GM21576 (cell line): Measurements from ENCODE around the gene CNTN4.

Experiments
- ATAC-seq: cut with Tn5 transposase; IDR thresholded peaks from one replicate; pipeline ENCODE4 v1.9.1; 2021; ENCODE audit warnings: mild to moderate bottlenecking, moderate library complexity; ENCODE audit not compliant: unreplicated experiment

The CNTN4 gene

GRCh38 chr3:2148561-2149340, 50.1 kb downstream of the CNTN4 start:
- ATAC-seq = no peak

- no peak for ATAC-seq
Measured at GRCh38 chr3:2153053-2153452, 54.4 kb downstream of the CNTN4 start.

- ATAC-seq = no peak
Measured at GRCh38 chr3:2153547-2153946, 54.9 kb downstream of the CNTN4 start.

- no peak for ATAC-seq
Measured at GRCh38 chr3:2154621-2155020, 56.0 kb downstream of the CNTN4 start.

- no peak for ATAC-seq
Measured at GRCh38 chr3:2156244-2156847, 57.7 kb downstream of the CNTN4 start.

GRCh38 chr3:2158828-2159227, 60.2 kb downstream of the CNTN4 start:
- no peak for ATAC-seq

- no peak for ATAC-seq
Measured at GRCh38 chr3:2166552-2166951, 67.9 kb downstream of the CNTN4 start.

- ATAC-seq = no peak
Measured at GRCh38 chr3:2172561-2173171, 74.0 kb downstream of the CNTN4 start.

- no peak for ATAC-seq
Measured at GRCh38 chr3:2180634-2181033, 82.0 kb downstream of the CNTN4 start.

GRCh38 chr3:2198776-2199279, 100.2 kb downstream of the CNTN4 start:
- no peak for ATAC-seq

- no peak for ATAC-seq
Measured at GRCh38 chr3:2204054-2204453, 105.4 kb downstream of the CNTN4 start.

- ATAC-seq = no peak
Measured at GRCh38 chr3:2205692-2206091, 107.0 kb downstream of the CNTN4 start.

GRCh38 chr3:2206536-2206935, 107.9 kb downstream of the CNTN4 start:
- ATAC-seq = no peak

- no peak for ATAC-seq
Measured at GRCh38 chr3:2211568-2211967, 112.9 kb downstream of the CNTN4 start.

GRCh38 chr3:2212206-2212605, 113.5 kb downstream of the CNTN4 start:
- no peak for ATAC-seq

GRCh38 chr3:2218375-2218774, 119.7 kb downstream of the CNTN4 start:
- ATAC-seq = no peak

- ATAC-seq = no peak
Measured at GRCh38 chr3:2218816-2219215, 120.2 kb downstream of the CNTN4 start.

GRCh38 chr3:2236203-2236602, 137.5 kb downstream of the CNTN4 start:
- ATAC-seq = no peak

GRCh38 chr3:2244137-2244536, 145.5 kb downstream of the CNTN4 start:
- ATAC-seq = no peak

GRCh38 chr3:2246873-2247648, 148.4 kb downstream of the CNTN4 start:
- ATAC-seq = no peak

- ATAC-seq = no peak
Measured at GRCh38 chr3:2247831-2248230, 149.2 kb downstream of the CNTN4 start.
